Activated naive CD4-positive, alpha-beta T cell treated with anti-CD3 and anti-CD28 coated beads, Interleukin-2, amount 10 ng/mL, durations not matched to agents 5 hours and 36 hours (primary cell): Measurements from ENCODE around the gene CBY2. TPM values are rescaled to one million over a fixed set of nuclear protein-coding genes. Genes with fewer than 3 reads are reported as not detected.

ENCODE experiments used
- total RNA-seq, 2 experiments: library from RNA; stranded (reverse); gene quantifications; one replicate each; pipeline ENCODE4 v1.2.3, GENCODE V29; 2021

CBY2 gene, protein sequence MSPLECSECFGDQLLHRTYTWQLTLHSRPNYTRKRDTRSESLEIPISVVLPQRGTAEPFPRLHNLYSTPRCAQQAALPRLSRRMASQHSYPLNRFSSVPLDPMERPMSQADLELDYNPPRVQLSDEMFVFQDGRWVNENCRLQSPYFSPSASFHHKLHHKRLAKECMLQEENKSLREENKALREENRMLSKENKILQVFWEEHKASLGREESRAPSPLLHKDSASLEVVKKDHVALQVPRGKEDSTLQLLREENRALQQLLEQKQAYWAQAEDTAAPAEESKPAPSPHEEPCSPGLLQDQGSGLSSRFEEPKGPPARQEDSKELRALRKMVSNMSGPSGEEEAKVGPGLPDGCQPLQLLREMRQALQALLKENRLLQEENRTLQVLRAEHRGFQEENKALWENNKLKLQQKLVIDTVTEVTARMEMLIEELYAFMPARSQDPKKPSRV
- not detected for total RNA-seq

DNA sequence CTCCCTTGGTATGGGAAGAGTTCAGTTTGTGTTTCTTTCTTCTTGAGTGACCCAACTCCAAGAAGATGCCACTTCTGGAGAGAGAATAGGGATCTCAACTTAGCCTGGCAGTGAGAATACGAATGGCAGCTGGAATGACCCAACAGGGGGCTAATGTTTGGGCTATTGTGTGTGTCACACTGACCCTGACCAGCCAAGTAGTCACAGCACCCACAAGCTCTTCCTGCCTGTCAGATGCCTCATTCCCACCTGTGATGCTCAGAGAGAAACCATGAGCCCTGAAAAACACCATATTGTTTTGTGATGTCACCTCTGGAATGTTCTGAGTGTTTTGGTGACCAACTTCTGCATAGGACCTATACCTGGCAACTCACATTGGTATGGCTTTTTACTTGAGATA is at the start of gene CBY2:
Gene CBY2 (plus strand): TSS at position 233 of the 400 bp plus-strand sequence. CDS start 71 bp downstream, at position 304.

Other genes starting within 250 kb of the CBY2 start
- gene COG3, start 237.4 kb upstream of the CBY2 start, total RNA-seq: 10 to 100 TPM; 26.5 to 28.0 TPM
- gene ERICH6B, start 86.6 kb upstream of the CBY2 start, total RNA-seq: not detected
- under 1 TPM; 0.08 to 0.17 TPM for gene SIAH3, start 149.4 kb downstream of the CBY2 start, total RNA-seq